WTC11 (cell line): ENCODE results near the gene SLC17A9. TPM values are rescaled to one million over a fixed set of nuclear protein-coding genes. Genes with fewer than 3 reads are reported as not detected.

ENCODE experiments used
- ATAC-seq: fragments of 200-7000 bp; cut with Tn5 transposase; 2 replicates; pipeline ENCODE4 v1.10.0; 2021; ENCODE audit warnings: mild to moderate bottlenecking, moderate library complexity
- CTCF ChIA-PET: fragments of 300-600 bp; sonication (Branson Sonifier 250); formaldehyde crosslinking; loops from one replicate; lab custom pipeline; 2021; ENCODE audit warnings: antibody characterized with exemption; lab: Charles Lee
- POLR2A ChIA-PET: fragments of 350-600 bp; sonication (Branson Sonifier 250); formaldehyde crosslinking; loops from one replicate; lab custom pipeline; 2021; ENCODE audit warnings: antibody characterized with exemption; lab: Charles Lee
- DNase-seq: peaks from one replicate; pipeline ENCODE4 v3.0.0; 2021; ENCODE audit warnings: low spot score
- H3K27ac Mint-ChIP-seq: 2 replicates; pipeline ENCODE4 v1.8.0; 2021; ENCODE audit warnings: mixed read lengths
- H3K27me3 Mint-ChIP-seq: 2 replicates; pipeline ENCODE4 v1.8.0; 2021; ENCODE audit warnings: low read depth, mild to moderate bottlenecking, moderate library complexity, mixed read lengths
- H3K36me3 Mint-ChIP-seq: 2 replicates; pipeline ENCODE4 v1.8.0; 2021; ENCODE audit warnings: mixed read lengths
- H3K4me1 Mint-ChIP-seq: 2 replicates; pipeline ENCODE4 v1.8.0; 2022; ENCODE audit warnings: mixed read lengths
- H3K4me3 Mint-ChIP-seq: 2 replicates; pipeline ENCODE4 v1.8.0; 2021; ENCODE audit warnings: mild to moderate bottlenecking, moderate library complexity, mixed read lengths
- H3K9me3 Mint-ChIP-seq: 2 replicates; pipeline ENCODE4 v1.8.0; 2021; ENCODE audit warnings: mixed read lengths
- ATF1 ChIP-seq: sonication (generic); formaldehyde crosslinking; IDR thresholded peaks from 2 replicates; pipeline ENCODE4 v1.8.1; 2023; ENCODE audit warnings: mild to moderate bottlenecking, moderate library complexity, missing genetic modification reagents
- ATF2 ChIP-seq: sonication (generic); formaldehyde crosslinking; IDR thresholded peaks from 2 replicates; pipeline ENCODE4 v1.8.1; 2022; ENCODE audit warnings: low read depth, missing genetic modification reagents, borderline replicate concordance
- CREM ChIP-seq: sonication (generic); formaldehyde crosslinking; IDR thresholded peaks from 2 replicates; pipeline ENCODE4 v1.8.1; 2022; ENCODE audit warnings: mild to moderate bottlenecking, missing genetic modification reagents, moderate library complexity
- E2F5 ChIP-seq: sonication (generic); formaldehyde crosslinking; IDR thresholded peaks from 2 replicates; pipeline ENCODE4 v1.8.1; 2022; ENCODE audit warnings: mild to moderate bottlenecking, moderate library complexity, missing genetic modification reagents
- FOXJ3 ChIP-seq: sonication (generic); formaldehyde crosslinking; IDR thresholded peaks from 2 replicates; pipeline ENCODE4 v1.9.0; 2021; ENCODE audit warnings: missing genetic modification reagents, mild to moderate bottlenecking, borderline replicate concordance
- FOXP1 ChIP-seq: sonication (generic); formaldehyde crosslinking; IDR thresholded peaks from 2 replicates; pipeline ENCODE4 v1.8.0; 2022; ENCODE audit warnings: missing genetic modification reagents, mild to moderate bottlenecking, moderate library complexity, borderline replicate concordance
- GABPB1 ChIP-seq: sonication (generic); formaldehyde crosslinking; IDR thresholded peaks from 2 replicates; pipeline ENCODE4 v1.8.1; 2023; ENCODE audit warnings: mild to moderate bottlenecking, missing genetic modification reagents
- GRHL2 ChIP-seq: fragments of 250-450 bp; sonication (Bioruptor Pico); IDR thresholded peaks from 2 replicates; pipeline ENCODE4 v1.8.0; 2022; ENCODE audit warnings: mild to moderate bottlenecking, moderate library complexity; ENCODE audit not compliant: insufficient replicate concordance, severe bottlenecking
- GTF2I ChIP-seq: fragments of 250-450 bp; sonication (Bioruptor Pico); conservative IDR thresholded peaks from 2 replicates; pipeline ENCODE4 v1.4.0; 2021; ENCODE audit warnings: mild to moderate bottlenecking
- JAZF1 ChIP-seq: fragments of 250-450 bp; sonication (Bioruptor Pico); IDR thresholded peaks from 2 replicates; pipeline ENCODE4 v1.9.0; 2021; ENCODE audit warnings: moderate library complexity, mild to moderate bottlenecking, inconsistent platforms
- MXD4 ChIP-seq: fragments of 250-450 bp; sonication (Bioruptor Pico); IDR thresholded peaks from 2 replicates; pipeline ENCODE4 v1.8.0; 2021; ENCODE audit warnings: mild to moderate bottlenecking, moderate library complexity, borderline replicate concordance
- NFATC4 ChIP-seq: fragments of 250-450 bp; sonication (Bioruptor Pico); IDR thresholded peaks from 2 replicates; pipeline ENCODE4 v1.9.0; 2021; ENCODE audit warnings: mild to moderate bottlenecking
- SMAD3 ChIP-seq: sonication (generic); formaldehyde crosslinking; IDR thresholded peaks from 2 replicates; pipeline ENCODE4 v1.8.0; 2022; ENCODE audit warnings: missing genetic modification reagents, mild to moderate bottlenecking, borderline replicate concordance
- USF2 ChIP-seq: sonication (generic); formaldehyde crosslinking; IDR thresholded peaks from 2 replicates; pipeline ENCODE4 v1.8.1; 2023; ENCODE audit warnings: mild to moderate bottlenecking, missing genetic modification reagents, moderate library complexity
- ZNF232 ChIP-seq: sonication (generic); formaldehyde crosslinking; IDR thresholded peaks from 2 replicates; pipeline ENCODE4 v1.8.0; 2022; ENCODE audit warnings: mild to moderate bottlenecking, missing genetic modification reagents
- ZNF263 ChIP-seq: sonication (generic); formaldehyde crosslinking; IDR thresholded peaks from 2 replicates; pipeline ENCODE4 v1.8.1; 2022; ENCODE audit warnings: low read depth, mild to moderate bottlenecking, moderate library complexity, missing genetic modification reagents
- ZNF671 ChIP-seq: fragments of 250-450 bp; sonication (Bioruptor Pico); IDR thresholded peaks from 2 replicates; pipeline ENCODE4 v1.8.0; 2021; ENCODE audit warnings: mild to moderate bottlenecking
- total RNA-seq: library from RNA; stranded (reverse); gene quantifications from 3 replicates; pipeline ENCODE4 v1.2.3, GENCODE V29; 2021
- TF ChIP-seq, protein P1 (sequence below): sonication (generic); formaldehyde crosslinking; IDR thresholded peaks from 2 replicates; pipeline ENCODE4 v1.8.1; 2023; ENCODE audit warnings: mild to moderate bottlenecking, missing genetic modification reagents, borderline replicate concordance
- TF ChIP-seq, protein P2 (sequence below): sonication (generic); formaldehyde crosslinking; IDR thresholded peaks from 2 replicates; pipeline ENCODE4 v1.8.0; 2022; ENCODE audit warnings: mild to moderate bottlenecking, missing genetic modification reagents
- TF ChIP-seq, protein P3 (sequence below): sonication (generic); formaldehyde crosslinking; conservative IDR thresholded peaks from 2 replicates; pipeline ENCODE4 v1.8.1; 2023; ENCODE audit warnings: mild to moderate bottlenecking, low read depth, missing genetic modification reagents, moderate library complexity

Gene SLC17A9
- total RNA-seq, 1 experiment from 2014 or later = 41.7 TPM

DNA sequence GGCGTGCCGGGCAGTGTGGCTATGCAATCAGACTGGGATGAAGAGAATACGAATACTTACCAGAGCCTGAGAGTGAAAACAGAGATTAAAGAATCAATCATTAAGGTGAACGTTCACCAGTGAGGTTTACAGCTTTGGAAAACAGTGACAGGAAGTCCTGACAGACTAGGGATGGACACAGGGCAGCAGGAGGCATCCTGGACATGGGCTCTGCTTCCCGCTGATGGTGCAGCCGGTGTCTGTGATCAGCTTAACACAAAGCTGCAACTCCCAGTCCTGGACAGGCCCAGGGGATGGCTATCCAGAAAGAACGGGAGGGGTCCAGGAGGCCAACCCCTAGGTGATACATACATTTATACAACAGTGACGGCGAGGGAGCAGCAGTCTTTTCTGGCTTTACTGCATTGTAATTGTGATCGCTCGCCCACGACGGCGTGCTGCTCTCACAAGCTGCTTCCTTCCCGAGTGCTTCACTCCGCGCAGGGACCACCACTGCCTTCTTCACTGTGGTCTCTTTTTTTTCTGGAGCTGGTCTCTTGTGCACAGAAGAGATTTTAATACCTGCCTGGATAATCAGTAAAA lies 46.9 kb upstream of the SLC17A9 start:
- Mint-ChIP-seq H3K27ac (no peak overlapping the region), H3K9me3 (no peaks in the 10 kb centered on the region), H3K4me3 (no peak overlapping the region), H3K4me1 (peaks cover 20% of the 10 kb centered on the region), H3K36me3 (peaks cover 91% of the 10 kb centered on the region), H3K27me3 (no peaks in the 10 kb centered on the region)
- TF ChIP-seq JAZF1 (CRISPR knock-in tag) (no peak), GABPB1 (CRISPR knock-in tag) (no peak), ATF1 (CRISPR knock-in tag) (no peak)
- TF ChIP-seq, protein P1, sequence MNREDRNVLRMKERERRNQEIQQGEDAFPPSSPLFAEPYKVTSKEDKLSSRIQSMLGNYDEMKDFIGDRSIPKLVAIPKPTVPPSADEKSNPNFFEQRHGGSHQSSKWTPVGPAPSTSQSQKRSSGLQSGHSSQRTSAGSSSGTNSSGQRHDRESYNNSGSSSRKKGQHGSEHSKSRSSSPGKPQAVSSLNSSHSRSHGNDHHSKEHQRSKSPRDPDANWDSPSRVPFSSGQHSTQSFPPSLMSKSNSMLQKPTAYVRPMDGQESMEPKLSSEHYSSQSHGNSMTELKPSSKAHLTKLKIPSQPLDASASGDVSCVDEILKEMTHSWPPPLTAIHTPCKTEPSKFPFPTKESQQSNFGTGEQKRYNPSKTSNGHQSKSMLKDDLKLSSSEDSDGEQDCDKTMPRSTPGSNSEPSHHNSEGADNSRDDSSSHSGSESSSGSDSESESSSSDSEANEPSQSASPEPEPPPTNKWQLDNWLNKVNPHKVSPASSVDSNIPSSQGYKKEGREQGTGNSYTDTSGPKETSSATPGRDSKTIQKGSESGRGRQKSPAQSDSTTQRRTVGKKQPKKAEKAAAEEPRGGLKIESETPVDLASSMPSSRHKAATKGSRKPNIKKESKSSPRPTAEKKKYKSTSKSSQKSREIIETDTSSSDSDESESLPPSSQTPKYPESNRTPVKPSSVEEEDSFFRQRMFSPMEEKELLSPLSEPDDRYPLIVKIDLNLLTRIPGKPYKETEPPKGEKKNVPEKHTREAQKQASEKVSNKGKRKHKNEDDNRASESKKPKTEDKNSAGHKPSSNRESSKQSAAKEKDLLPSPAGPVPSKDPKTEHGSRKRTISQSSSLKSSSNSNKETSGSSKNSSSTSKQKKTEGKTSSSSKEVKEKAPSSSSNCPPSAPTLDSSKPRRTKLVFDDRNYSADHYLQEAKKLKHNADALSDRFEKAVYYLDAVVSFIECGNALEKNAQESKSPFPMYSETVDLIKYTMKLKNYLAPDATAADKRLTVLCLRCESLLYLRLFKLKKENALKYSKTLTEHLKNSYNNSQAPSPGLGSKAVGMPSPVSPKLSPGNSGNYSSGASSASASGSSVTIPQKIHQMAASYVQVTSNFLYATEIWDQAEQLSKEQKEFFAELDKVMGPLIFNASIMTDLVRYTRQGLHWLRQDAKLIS (CRISPR knock-in tag) = no peak
- ATAC-seq (no peak), DNase-seq (no peak)
- ChIA-PET CTCF (interaction anchor here (0.7 kb wide), 1 partner anchor 1279 kb away, joined by 3 read pairs; no protein-coding TSS in a partner anchor), POLR2A (no interaction called here)

GRCh38 chr20:62906209-62906608 lies 46.3 kb upstream of the SLC17A9 start:
- no peak overlapping the region for H3K4me3 Mint-ChIP-seq
- no peaks in the 10 kb centered on the region for H3K9me3 Mint-ChIP-seq
- ATAC-seq (no peak), DNase-seq (no peak)
- CTCF ChIA-PET = interaction anchor here (0.7 kb wide), 1 partner anchor 1279 kb away, joined by 3 read pairs; no protein-coding TSS in a partner anchor
- H3K27ac Mint-ChIP-seq = no peak overlapping the region
- no peaks in the 10 kb centered on the region for H3K27me3 Mint-ChIP-seq
- POLR2A ChIA-PET = no interaction called here
- H3K36me3 Mint-ChIP-seq = peaks cover 96% of the 10 kb centered on the region
- H3K4me1 Mint-ChIP-seq = peaks cover 14% of the 10 kb centered on the region
- TF ChIP-seq ZNF671 = no peak
- no peak for TF ChIP-seq ZNF263 (CRISPR knock-in tag)
- no peak for TF ChIP-seq FOXP1 (CRISPR knock-in tag)
- no peak for TF ChIP-seq NFATC4 (CRISPR knock-in tag)
- no peak for TF ChIP-seq ATF2
- no peak for TF ChIP-seq MXD4 (CRISPR knock-in tag)
- no peak for TF ChIP-seq GTF2I (CRISPR knock-in tag)
- TF ChIP-seq GRHL2 (CRISPR knock-in tag) = no peak
- TF ChIP-seq, protein P2, sequence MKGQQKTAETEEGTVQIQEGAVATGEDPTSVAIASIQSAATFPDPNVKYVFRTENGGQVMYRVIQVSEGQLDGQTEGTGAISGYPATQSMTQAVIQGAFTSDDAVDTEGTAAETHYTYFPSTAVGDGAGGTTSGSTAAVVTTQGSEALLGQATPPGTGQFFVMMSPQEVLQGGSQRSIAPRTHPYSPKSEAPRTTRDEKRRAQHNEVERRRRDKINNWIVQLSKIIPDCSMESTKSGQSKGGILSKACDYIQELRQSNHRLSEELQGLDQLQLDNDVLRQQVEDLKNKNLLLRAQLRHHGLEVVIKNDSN (CRISPR knock-in tag) = no peak
- TF ChIP-seq CREM (CRISPR knock-in tag) = no peak
- TF ChIP-seq E2F5 = no peak
- TF ChIP-seq FOXJ3 = no peak
- no peak for TF ChIP-seq USF2 (CRISPR knock-in tag)
- TF ChIP-seq SMAD3 (CRISPR knock-in tag) = no peak
- TF ChIP-seq, protein P3, sequence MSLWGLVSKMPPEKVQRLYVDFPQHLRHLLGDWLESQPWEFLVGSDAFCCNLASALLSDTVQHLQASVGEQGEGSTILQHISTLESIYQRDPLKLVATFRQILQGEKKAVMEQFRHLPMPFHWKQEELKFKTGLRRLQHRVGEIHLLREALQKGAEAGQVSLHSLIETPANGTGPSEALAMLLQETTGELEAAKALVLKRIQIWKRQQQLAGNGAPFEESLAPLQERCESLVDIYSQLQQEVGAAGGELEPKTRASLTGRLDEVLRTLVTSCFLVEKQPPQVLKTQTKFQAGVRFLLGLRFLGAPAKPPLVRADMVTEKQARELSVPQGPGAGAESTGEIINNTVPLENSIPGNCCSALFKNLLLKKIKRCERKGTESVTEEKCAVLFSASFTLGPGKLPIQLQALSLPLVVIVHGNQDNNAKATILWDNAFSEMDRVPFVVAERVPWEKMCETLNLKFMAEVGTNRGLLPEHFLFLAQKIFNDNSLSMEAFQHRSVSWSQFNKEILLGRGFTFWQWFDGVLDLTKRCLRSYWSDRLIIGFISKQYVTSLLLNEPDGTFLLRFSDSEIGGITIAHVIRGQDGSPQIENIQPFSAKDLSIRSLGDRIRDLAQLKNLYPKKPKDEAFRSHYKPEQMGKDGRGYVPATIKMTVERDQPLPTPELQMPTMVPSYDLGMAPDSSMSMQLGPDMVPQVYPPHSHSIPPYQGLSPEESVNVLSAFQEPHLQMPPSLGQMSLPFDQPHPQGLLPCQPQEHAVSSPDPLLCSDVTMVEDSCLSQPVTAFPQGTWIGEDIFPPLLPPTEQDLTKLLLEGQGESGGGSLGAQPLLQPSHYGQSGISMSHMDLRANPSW (CRISPR knock-in tag) = no peak
- TF ChIP-seq ZNF232 (CRISPR knock-in tag) = no peak
